Measurements from ENCODE around the gene GPBP1L1.
"Not testable (repeated sequence)": the region's sequence is repeated elsewhere in the genome, so short reads cannot be mapped to it uniquely, and the experiment has no call there.

Gene GPBP1L1

GRCh38 chr1:45687754-45688740 lies 1.7 kb upstream of the GPBP1L1 start, which contains the start of gene TMEM69:
TMEM69 (plus strand) TSS chr1:45688181; CDS start chr1:45691069, 2,888 bp downstream.
- peak; percentile 28 for ATAC-seq
- H3K27me3 Mint-ChIP-seq, result no peaks in the 10 kb centered on the region
- peaks cover 22% of the 10 kb centered on the region for H3K36me3 Mint-ChIP-seq
- peaks cover 36% of the 10 kb centered on the region for H3K4me1 Mint-ChIP-seq
- H3K4me3 Mint-ChIP-seq, result peak within 1 kb of the TSS; percentile 99
- no peaks in the 10 kb centered on the region for H3K9me3 Mint-ChIP-seq
- H3K27ac Mint-ChIP-seq, result peak within 1 kb of the TSS; percentile 97

DNA sequence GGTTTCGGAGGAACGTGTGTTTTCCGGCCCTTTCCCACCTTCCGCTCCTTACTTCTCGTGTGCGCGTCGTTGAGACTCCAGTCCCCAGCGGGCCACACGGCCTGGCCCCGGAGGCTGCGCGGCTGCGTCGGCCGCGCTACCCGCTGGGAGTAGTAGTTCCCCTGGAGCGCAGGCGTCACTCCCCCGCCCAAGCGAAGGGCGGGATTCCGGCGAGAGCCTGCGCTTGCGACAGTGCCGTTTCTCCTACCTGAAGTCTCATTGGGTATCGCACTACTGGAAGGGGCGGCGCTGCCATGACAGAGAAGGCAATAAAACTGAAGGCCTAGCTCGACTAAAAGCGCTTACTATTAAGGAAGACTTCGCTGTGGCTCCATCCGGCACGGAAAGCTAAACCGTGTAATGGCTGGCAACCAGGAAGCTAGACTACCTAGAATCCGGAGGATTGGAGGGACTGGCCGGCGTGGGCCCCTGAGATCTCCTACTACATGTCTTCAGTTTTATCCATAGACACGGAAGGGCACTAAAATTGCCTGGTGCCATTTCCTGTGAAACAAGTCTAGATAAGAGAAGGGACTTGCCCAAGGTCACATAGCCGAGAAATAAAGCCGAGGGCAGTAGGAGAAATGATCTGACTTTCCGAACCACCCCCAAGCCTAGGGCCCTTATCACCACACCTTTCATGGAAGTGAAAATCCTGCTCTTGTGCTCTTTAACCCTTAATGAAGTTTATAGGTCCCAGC lies 851 bp upstream of the GPBP1L1 start:
- Mint-ChIP-seq H3K27ac (peak overlapping the region; percentile 97), H3K9me3 (no peaks in the 10 kb centered on the region), H3K4me1 (peaks cover 44% of the 10 kb centered on the region), H3K4me3 (peak overlapping the region; percentile 99), H3K36me3 (peaks cover 15% of the 10 kb centered on the region), H3K27me3 (no peaks in the 10 kb centered on the region)
- ATAC-seq, result peak; percentile 96

GRCh38 chr1:45686015-45686287 lies 382 bp downstream of the GPBP1L1 start:
- Mint-ChIP-seq H3K9me3 (no peaks in the 10 kb centered on the region), H3K36me3 (peaks cover 8% of the 10 kb centered on the region), H3K4me1 (peaks cover 44% of the 10 kb centered on the region), H3K27ac (peak overlapping the region; percentile 97), H3K4me3 (peak overlapping the region; percentile 99), H3K27me3 (no peaks in the 10 kb centered on the region)
- ATAC-seq, result peak; percentile 31

DNA sequence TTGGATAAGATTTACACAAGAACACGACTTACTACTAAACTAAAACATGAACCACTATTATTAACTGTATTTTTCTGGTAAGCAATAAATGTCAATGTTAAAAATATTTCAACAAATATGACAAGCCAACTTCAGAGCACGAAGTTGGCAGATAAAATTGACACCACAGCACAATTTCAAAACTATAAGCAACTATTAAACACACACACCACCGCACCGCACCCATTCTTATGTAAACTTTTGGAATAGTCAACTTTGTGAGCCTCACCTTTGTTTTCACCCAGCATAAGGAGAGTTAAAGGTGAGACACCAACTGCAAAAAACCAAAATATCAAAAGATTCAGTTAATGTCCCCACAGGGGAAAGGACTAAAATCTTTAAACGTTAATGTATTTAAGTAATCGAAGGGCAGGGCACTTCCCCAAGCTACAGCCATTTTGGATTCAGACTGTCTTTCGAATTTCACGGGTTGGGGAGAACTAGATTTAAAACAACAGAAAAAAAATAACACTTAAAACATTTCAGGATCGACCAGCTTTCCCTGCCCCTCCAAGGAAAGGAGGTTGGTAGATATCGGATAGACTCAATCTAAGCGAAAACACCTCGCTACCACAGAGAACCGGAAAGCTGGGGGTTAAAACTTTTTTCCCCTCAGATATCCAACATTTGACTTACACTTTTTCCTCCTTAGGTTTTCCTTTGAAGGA lies 872 bp downstream of the GPBP1L1 start:
- no peaks in the 10 kb centered on the region for H3K27me3 Mint-ChIP-seq
- peaks cover 46% of the 10 kb centered on the region for H3K4me1 Mint-ChIP-seq
- no peak for ATAC-seq
- peak overlapping the region; percentile 97 for H3K27ac Mint-ChIP-seq
- H3K36me3 Mint-ChIP-seq, result peaks cover 5% of the 10 kb centered on the region
- no peaks in the 10 kb centered on the region for H3K9me3 Mint-ChIP-seq
- peak overlapping the region; percentile 99 for H3K4me3 Mint-ChIP-seq

- no peak for ATAC-seq
- Mint-ChIP-seq H3K27ac (no peak overlapping the region), H3K9me3 (no peaks in the 10 kb centered on the region), H3K4me1 (peaks cover 49% of the 10 kb centered on the region), H3K27me3 (no peaks in the 10 kb centered on the region), H3K4me3 (peak overlapping the region; percentile 31), H3K36me3 (peaks cover 5% of the 10 kb centered on the region)
Observed at GRCh38 chr1:45684402-45684801, 1.9 kb downstream of the GPBP1L1 start.

DNA sequence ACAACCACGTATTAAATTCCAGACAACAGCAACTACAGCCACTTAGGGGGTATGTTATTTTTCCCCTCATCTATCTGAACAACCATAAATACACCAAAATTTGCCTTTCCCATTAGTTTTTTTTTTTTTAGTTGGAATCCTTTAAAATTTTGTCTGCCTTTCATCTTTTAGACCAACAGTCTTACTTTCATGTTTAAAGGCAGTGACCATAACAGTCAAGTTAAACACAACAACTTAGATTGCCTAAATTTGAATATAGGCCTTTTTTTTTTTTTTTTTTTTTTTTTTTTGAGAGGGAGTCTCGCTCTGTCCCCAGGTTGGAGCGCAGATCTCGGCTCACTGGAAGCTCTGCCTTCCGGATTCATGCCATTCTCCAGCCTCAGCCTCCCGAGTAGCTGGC lies 3.4 kb downstream of the GPBP1L1 start:
- Mint-ChIP-seq H3K4me1 (peaks cover 56% of the 10 kb centered on the region), H3K27me3 (no peaks in the 10 kb centered on the region), H3K27ac (no peak overlapping the region), H3K36me3 (peaks cover 5% of the 10 kb centered on the region), H3K9me3 (no peaks in the 10 kb centered on the region), H3K4me3 (no peak overlapping the region)
- ATAC-seq, result no peak

- Mint-ChIP-seq H3K27me3 (no peaks in the 10 kb centered on the region), H3K27ac (no peak overlapping the region), H3K4me3 (no peak overlapping the region), H3K9me3 (no peaks in the 10 kb centered on the region), H3K4me1 (peaks cover 70% of the 10 kb centered on the region), H3K36me3 (peaks cover 6% of the 10 kb centered on the region)
- no peak for ATAC-seq
Observed at GRCh38 chr1:45679123-45679522, 7.2 kb downstream of the GPBP1L1 start.

DNA sequence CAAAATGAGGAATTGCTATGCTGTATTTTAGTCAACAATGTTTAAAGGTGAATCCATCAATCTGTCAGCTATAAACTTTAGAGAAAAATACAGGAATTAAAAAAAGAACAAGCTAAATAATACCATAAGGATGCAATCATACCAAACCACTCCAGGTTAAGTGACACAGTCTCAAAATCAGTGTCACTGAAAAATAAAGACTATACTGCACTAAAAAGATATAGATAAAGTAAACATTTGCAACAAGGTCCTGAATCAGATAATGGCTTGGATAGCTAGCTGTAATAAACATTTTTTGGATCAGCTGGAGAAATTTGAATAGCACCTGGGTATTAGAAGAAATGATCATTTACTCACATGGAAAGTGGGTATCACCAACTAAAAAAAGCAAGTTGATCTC lies 7.8 kb downstream of the GPBP1L1 start:
- H3K27ac Mint-ChIP-seq, result no peak overlapping the region
- H3K9me3 Mint-ChIP-seq, result no peaks in the 10 kb centered on the region
- peaks cover 75% of the 10 kb centered on the region for H3K4me1 Mint-ChIP-seq

GRCh38 chr1:45677751-45678245 lies 8.5 kb downstream of the GPBP1L1 start:
- no peak overlapping the region for H3K27ac Mint-ChIP-seq
- no peaks in the 10 kb centered on the region for H3K27me3 Mint-ChIP-seq
- peaks cover 15% of the 10 kb centered on the region for H3K36me3 Mint-ChIP-seq
- H3K4me1 Mint-ChIP-seq, result peaks cover 77% of the 10 kb centered on the region
- no peak overlapping the region for H3K4me3 Mint-ChIP-seq
- H3K9me3 Mint-ChIP-seq, result no peaks in the 10 kb centered on the region
- no peak for ATAC-seq

More for the DNA sequence above, 7.8 kb downstream of the GPBP1L1 start:
- Mint-ChIP-seq H3K4me3 (no peak overlapping the region), H3K27me3 (no peaks in the 10 kb centered on the region), H3K36me3 (peaks cover 8% of the 10 kb centered on the region)
- ATAC-seq, result no peak

GRCh38 chr1:45676553-45676952 lies 9.8 kb downstream of the GPBP1L1 start:
- peaks cover 78% of the 10 kb centered on the region for H3K4me1 Mint-ChIP-seq
- peaks cover 21% of the 10 kb centered on the region for H3K36me3 Mint-ChIP-seq
- H3K9me3 Mint-ChIP-seq, H3K4me3 Mint-ChIP-seq, H3K27ac Mint-ChIP-seq, H3K27me3 Mint-ChIP-seq, ATAC-seq: not testable (repeated sequence)

DNA sequence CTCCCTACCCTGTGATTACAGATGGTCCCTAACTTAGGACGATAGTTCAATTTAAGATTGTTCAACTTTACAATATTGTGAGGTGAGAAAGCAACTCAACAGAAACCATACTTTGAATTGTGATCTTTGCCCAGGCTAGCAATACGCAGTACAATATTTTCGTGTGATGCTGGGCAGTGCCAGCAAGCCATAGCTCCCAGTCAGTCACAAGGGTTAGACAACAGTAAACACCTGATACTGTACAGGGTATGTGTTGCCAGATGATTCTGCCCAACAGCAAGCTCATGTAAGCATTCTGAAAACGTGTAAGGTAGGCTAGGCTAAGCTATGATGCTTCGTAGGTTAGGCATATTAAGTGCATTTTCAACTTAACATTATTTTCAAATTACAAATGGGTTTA lies 11.9 kb downstream of the GPBP1L1 start:
- Mint-ChIP-seq H3K9me3 (no peaks in the 10 kb centered on the region), H3K36me3 (peaks cover 35% of the 10 kb centered on the region), H3K4me1 (peaks cover 80% of the 10 kb centered on the region), H3K27me3 (no peaks in the 10 kb centered on the region), H3K27ac (no peak overlapping the region), H3K4me3 (no peak overlapping the region)
- no peak for ATAC-seq

DNA sequence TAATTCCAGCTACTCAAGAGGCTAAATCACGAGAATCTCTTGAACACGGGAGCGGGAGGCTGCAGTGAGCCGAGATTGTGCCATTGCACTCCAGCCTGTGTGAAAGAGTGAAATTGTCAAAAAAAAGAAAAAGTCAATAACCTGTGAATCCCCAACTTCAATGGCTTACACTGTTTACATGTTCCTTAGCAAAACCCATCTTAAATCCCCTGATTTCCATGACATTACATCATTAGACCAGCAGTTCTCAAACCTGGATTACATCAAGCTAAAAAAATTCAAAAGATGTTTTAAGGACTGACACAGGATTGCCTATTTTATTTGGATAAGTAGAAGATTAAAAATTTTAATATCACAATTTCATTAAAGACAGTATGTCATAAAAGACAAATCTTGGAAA lies 12.4 kb downstream of the GPBP1L1 start:
- Mint-ChIP-seq H3K27me3 (no peaks in the 10 kb centered on the region), H3K4me3 (no peak overlapping the region), H3K4me1 (peaks cover 80% of the 10 kb centered on the region), H3K36me3 (peaks cover 35% of the 10 kb centered on the region), H3K27ac (no peak overlapping the region), H3K9me3 (no peaks in the 10 kb centered on the region)
- no peak for ATAC-seq

GRCh38 chr1:45669859-45670655 lies 16.3 kb downstream of the GPBP1L1 start:
- Mint-ChIP-seq H3K36me3 (peaks cover 55% of the 10 kb centered on the region), H3K9me3 (no peaks in the 10 kb centered on the region), H3K4me1 (peaks cover 72% of the 10 kb centered on the region), H3K27me3 (no peaks in the 10 kb centered on the region), H3K4me3 (no peak overlapping the region), H3K27ac (no peak overlapping the region)
- ATAC-seq, result no peak

GRCh38 chr1:45669379-45669778 lies 17.0 kb downstream of the GPBP1L1 start:
- Mint-ChIP-seq H3K4me1 (peaks cover 66% of the 10 kb centered on the region), H3K27ac (no peak overlapping the region), H3K27me3 (no peaks in the 10 kb centered on the region), H3K9me3 (no peaks in the 10 kb centered on the region), H3K36me3 (peaks cover 53% of the 10 kb centered on the region), H3K4me3 (no peak overlapping the region)
- no peak for ATAC-seq
